Mammary epithelial cell (primary cell): ENCODE data around the gene SPSB4.

Source experiments
- CTCF ChIP-seq, 2 donors: IDR thresholded peaks in 1 of 2; conservative IDR thresholded peaks in 1 of 2; 2 replicates each; pipeline ENCODE4 v1.5.1; 2011 to 2012; ENCODE audit warnings: inconsistent platforms in 2 of 2, low read length in 2 of 2, mild to moderate bottlenecking in 2 of 2, control low read depth in 1 of 2, low read depth in 1 of 2; ENCODE audit not compliant: insufficient read depth in 1 of 2; ENCODE audit errors: extremely low read depth in 1 of 2
- EZH2 ChIP-seq: IDR thresholded peaks from 2 replicates; pipeline ENCODE4 v1.6.1; 2012; ENCODE audit warnings: low read length, inconsistent platforms, borderline replicate concordance

- TF ChIP-seq CTCF (conservative IDR thresholded peaks at IDR 0.05 in 1 of 2, IDR thresholded peaks at IDR 0.05 in 1 of 2; ENCODE audit: extremely low read depth in 1 of 2, insufficient read depth in 1 of 2, low read depth in 1 of 2, low read length in 2 of 2) (no peak), EZH2 (no peak)
These were observed 119.6 kb downstream of the SPSB4 start for GRCh38 chr3:141170678-141171295.
